Posterior cingulate gyrus (tissue), 11 donors: ENCODE results near the gene MITD1.
"Not testable (repeated sequence)": the region's sequence is repeated elsewhere in the genome, so short reads cannot be mapped to it uniquely, and the experiment has no call there.

Experiments used
- DNase-seq, 10 donors: peaks; one replicate each; pipeline versions ENCODE4 v3.0.0 to v3.0.0-alpha.2; 2020 to 2021; ENCODE audit warnings: mixed read lengths in 3 of 10
- intact Hi-C: fragments of 100-400 bp; cut with DNase I; formaldehyde crosslinking; loops from one replicate; pipeline ENCODE4 v1.15.1; 2023

The MITD1 gene

DNA sequence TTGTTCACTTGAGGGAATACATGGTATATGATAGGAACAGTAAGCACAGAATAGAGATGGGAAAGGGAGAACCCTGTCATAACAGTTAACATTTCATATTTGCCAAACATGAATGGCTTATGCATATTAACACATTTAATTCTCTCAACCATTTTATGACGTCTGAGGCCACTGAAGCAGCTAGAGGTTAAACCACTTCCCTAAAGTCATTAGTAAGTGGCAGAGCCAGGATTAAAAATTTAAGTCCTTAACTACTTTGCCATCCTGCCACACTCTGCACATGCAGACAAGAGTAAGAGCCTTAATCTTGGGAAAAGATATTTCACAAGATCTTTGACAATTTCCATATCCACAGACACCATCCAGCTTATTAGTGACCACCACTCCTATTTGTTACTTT lies 24.0 kb downstream of the MITD1 start:
- no peak for DNase-seq
- intact Hi-C loops = loop anchor here (10.0 kb wide), 1 partner anchor 178 kb away; the partner anchor contains the start of genes EIF5B and TXNDC9

DNA sequence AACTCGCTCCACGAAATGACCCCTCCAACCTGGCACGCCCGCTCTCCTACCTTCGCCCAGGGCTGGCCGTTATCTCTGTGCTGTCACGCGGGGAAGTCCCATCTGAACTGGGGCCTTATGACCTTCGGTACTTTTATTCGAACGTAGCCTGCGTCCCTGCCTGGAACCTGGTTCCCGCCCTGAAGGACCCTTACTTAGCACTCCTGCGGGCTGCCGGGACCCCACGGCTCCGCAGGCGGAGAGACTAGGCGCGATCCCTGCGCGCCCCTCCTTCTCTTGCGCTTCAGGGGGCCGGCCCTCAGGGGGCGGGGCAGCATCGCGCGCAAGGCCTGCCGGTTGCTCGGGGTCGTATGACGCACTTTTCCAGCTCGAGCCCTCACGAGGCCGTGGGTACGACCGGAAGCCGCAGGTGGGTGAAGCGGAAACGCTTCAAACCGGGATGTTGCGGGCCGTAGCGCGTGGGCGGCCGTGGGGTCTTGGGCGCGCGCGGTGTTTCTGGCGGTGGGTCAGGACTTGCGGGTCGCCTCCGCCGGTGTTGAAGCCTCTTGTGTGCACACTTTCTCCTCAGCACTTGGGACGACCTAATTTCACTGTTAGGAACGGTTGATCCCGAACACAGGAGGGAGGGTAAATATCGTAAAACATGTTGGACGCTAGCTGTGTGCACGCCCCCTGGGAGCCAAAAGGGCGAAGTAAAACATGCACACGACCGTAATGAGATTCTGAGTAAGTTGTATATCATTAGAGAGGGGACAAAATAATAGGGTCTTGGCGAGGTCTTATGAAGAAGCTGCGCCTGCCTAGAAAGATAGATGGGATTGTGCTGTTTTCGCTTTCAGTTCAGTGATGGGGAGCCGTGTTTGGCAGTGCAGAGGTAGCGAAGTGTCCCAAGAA lies 26.0 kb downstream of the MITD1 start, which contains the start of the genes LIPT1 and TSGA10:
LIPT1 (plus strand) TSS at position 325 of the 894 bp plus-strand sequence. CDS start 6,991 bp downstream, outside the sequence.
TSGA10 (minus strand) TSS at position 300 of the 894 bp plus-strand sequence. CDS start 45,503 bp downstream, outside the sequence.
- DNase-seq = peak; percentile 85 to 99 (median 90)
- intact Hi-C loops = loop anchor here (2.0 to 10.0 kb wide), 3 partner anchors 14 to 180 kb away; partner anchors contain the start of genes C2orf15, EIF5B, MITD1 and MRPL30

DNA sequence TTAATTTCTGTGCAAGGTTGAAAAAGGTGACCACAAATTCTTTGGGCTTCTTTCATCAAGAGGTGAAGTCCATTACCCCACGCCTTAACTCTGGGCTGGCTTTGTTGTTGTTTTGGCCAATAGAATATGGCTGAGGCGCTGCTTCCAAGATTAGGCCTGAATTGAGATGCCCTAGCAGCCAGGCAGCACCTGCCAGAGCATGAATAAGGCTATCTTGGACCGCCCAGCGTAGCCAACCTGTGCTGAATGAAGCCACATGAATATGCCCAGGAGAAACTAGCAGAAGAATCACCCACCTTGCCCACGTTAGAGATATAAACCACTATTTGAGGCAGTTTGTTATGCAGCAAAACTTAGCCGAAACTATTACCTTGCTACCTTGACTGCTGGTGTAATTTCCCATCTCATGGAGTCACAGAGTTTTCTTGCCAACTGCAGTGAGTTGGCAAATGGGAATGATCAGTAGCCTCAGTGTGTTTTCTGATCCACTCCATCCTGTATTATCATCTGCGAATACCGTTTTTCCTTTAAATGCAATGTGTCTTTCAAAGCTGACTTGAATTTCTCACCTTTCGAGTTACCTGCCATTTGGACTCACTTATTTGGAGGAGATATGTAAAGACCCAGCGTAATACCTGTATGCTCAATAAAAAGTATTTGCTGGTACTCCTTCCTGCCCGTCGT lies 26.8 kb downstream of the MITD1 start:
- intact Hi-C loops = loop anchor here (2.0 to 10.0 kb wide), 3 partner anchors 13 to 181 kb away; partner anchors contain the start of genes C2orf15, EIF5B, MITD1 and MRPL30
- no peak for DNase-seq

DNA sequence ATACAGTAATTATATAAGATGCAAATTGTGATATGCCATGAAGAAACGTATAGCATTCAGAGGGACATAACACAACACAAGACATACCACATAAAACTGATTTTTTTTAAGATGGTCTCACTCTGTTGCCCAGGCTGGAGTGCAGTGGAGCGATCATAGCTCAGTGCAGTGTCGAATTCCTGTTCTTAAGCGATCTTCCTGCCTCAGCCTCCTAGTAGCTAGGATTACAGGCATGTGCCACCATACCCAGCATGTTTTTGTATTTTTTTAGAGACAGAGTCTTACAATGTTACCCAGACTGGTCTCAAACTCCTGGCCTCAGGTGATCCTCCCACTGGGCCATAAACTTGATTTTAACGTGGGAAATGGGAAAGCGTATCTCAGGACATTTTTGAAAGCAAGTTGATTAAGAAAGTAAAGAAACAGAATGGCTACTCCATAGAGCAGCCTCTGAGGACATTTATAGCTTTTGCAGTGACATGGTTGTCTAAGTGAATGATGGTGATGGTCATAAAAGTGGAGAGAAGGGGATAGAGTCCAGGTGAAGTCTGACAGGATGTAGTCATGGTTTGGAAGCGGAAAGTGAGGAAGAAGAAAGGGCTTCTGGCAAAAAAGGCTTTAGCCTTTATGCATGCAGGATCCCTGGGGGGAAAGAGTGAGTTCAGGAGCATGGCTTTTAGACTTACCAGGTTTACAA lies 28.5 kb downstream of the MITD1 start:
- intact Hi-C loops = loop anchor here (10.0 kb wide), 1 partner anchor 182 kb away; the partner anchor contains the start of genes EIF5B and TXNDC9
- DNase-seq = no peak

DNA sequence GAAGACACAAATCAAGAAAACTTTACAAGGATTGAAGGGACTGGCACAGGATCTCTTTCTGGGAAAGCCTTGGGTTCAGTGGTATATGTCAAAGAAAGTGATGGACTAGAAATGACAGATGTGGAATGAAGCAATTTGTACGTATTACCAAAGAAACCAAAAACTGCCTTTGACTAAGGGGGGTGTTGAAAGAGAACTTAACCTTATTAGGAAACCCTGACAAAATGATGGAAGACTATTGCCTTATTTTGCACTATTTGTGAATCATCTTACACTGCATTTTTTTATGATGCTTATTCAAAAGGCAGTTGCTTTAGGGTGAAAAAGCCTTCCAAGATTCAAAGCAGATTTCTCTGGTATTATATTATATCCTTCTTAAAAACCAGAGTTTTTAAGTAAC lies 30.2 kb downstream of the MITD1 start:
- intact Hi-C loops = loop anchor here (10.0 kb wide), 1 partner anchor 184 kb away; the partner anchor contains the start of genes EIF5B and TXNDC9
- no peak for DNase-seq

DNA sequence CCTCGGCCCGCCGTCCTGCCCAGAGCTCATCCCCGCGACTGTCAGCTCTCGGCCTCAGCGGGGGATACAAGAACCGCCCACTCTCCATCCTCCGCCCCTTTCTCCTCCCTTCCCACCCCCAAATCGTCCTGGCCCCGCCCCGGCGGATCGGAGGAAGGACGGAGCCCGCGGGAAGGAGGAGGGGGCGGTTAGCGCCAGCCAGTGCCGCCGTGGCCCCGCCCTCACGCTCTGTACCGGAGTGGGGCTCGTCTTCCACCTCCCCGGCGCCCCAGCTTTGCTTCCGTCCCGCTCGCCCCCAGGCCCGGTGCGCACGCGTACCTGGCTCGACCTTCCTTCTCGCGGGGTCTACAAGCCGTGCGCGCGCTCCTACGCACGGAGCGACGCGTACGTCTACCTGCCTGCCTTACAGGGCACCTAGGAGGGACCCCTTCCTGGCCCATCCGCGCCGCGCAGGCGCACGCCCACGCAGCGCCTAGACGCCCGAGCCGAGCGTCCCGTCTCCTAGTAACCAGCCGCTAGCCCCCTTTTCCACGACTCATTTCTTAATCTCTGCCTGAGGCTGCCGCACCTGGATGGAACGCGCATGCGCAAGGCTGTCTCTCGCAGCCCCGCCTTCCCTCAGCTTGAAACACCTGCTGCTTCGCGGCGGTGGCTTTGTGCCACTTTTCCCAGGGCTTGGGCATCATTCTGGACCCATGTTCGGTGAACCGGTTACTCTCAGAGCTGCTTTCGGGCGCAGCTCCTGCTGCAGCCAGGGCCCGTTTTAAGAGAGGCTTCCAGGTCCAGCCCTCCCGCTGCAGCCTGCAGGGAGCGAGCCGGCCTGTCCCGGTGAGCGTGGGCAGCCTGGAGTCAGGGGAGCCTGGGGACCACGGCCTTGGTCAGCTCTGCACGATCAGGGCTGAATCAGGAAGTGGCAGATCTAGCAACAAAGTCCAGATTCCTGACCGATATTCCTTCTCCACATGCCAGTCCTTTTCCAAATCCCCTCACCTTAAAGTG lies 39.4 kb downstream of the MITD1 start, which contains the start of gene C2orf15:
C2orf15 (plus strand) TSS at position 598 of the 999 bp plus-strand sequence. CDS start 8,852 bp downstream, outside the sequence.
- intact Hi-C loops = loop anchor here (2.0 kb wide), 1 partner anchor 13 kb away; the partner anchor contains the start of genes LIPT1 and TSGA10

DNA sequence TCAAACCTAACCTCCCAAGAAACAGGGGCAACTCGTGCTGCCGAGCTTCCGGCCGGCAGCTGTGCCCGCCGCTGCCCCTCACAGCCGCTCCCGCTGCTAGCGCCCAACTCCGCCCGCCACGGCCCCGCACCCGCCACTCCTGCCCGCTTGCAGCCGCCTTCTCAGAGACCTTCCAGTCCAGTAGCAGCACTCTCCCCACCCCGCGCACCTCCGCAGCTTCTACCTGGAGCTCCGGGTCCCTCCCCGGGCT lies 40.1 kb downstream of the MITD1 start:
- no peak for DNase-seq
- intact Hi-C loops = loop anchor here (2.0 kb wide), 1 partner anchor 14 kb away; the partner anchor contains the start of genes LIPT1 and TSGA10

More for the DNA sequence above, 39.4 kb downstream of the MITD1 start, which contains the start of gene C2orf15:
- peak; percentile 89 to 99 (median 94) for DNase-seq

DNA sequence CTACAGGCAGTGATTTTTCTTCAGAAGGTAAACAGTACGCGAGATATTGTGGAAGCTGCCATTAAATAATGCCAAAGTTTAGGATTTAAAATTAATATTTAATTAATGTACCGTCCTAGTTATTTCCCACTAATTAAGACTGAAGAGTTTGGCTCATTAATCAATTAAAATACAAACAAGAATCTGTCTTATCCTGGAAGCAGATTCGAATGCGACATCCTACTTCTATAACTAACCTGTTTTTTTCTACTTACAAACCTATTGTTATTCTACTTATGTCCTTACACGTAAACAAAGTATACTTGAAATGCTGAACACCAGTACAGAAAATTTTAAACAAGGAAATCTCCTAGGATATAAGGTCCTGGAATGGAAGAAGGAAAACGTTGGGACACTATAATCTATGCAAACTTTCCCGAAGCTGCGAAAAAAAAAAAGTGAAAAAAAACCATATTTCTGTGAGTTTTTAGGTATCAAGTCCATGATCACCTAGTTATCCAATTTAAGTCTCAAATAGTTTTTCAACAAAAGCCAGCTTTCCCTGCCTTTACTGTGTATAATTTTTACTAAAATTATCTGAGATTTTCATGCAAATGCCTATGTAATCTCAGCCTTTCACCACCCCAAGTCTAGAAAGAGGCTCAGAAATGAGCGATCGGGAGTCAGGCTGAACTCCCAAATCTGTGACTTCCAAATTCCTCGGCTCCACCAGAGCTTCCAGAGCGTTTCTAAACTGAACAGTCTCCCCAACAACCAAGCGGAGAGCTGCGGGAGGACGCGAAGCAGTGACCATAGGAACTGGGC lies 40.6 kb downstream of the MITD1 start:
- no peak for DNase-seq
- intact Hi-C loops = loop anchor here (2.0 kb wide), 1 partner anchor 15 kb away; the partner anchor contains the start of genes LIPT1 and TSGA10

DNA sequence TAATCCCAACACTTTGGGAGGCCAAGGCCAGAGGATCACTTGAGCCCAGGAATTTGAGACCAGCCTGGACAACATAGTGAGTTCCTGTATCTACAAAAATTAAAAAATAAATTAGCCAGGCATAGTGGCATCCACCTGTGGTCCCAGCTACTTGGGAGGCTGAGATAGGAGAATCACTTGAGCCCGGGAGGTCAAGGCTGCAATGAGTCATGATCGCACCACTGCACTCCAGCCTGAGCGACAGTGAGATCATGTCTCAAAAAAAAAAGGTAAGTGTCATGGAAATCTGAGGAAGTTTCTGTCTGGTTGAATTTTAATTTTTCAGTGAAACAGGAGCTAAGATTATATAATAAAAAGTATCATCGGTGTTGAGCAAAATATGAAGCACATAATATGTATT lies 41.9 kb downstream of the MITD1 start:
- DNase-seq = no peak
- intact Hi-C loops = no loop called here

DNA sequence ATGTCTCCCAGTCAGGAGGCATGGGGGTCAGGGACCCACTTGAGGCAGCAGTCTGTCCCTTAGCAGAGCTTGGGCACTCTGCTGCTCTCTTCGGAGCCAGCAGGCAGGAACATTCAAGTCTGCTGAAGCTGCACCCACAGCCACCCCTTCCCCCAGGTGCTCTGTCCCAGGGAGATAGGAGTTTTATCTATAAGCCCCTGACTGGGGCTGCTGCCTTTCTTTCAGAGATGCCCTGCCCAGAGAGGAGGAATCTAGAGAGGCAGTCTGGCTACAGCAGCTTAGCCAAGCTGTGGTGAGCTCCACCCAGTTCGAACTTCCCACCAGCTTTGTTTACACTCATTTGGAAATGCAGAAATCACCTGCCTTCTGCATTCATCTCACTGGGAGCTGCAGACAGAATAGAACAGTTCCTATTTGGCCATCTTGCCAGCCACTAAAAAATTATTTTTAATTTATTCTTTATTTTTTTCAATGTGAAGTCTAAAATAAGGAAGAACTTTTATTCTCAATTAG lies 45.8 kb downstream of the MITD1 start:
- peak in 1 of 10 donors; percentile 54 for DNase-seq
- intact Hi-C loops = not testable (repeated sequence)

DNA sequence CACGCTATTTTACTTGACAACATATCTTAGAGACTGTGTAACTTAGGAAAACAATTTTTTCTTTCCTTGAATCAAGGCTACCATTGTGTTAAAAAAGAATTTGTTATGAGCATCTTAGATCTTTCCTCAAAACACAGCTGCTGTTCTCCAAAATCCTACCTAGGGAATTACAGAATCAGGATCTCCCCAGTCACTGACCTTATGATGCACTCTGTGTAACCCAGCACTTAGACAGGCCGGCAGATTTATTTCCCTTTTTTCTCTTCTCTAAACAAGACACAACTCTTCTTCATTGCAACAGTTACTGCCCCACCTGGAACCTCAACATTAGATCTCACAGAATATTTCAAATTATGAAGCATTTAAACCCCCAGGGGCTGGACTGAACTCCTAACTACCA lies 52.9 kb downstream of the MITD1 start:
- no peak for DNase-seq
- intact Hi-C loops = no loop called here
